Transverse colon (tissue), 4 donors: ENCODE results near the gene TMEM266.

Experiments
- CTCF ChIP-seq, 5 experiments: fragments of 200-600 bp in 3 of 5; fragments of 450-650 bp in 2 of 5; sonication (generic) in 3 of 5; IDR thresholded peaks; 1 replicate in 2 of 5; 2 replicates in 3 of 5; pipeline ENCODE4 v1.5.1; 2016 to 2017; ENCODE audit warnings: antibody characterized with exemption in 5 of 5, inconsistent platforms in 3 of 5, mild to moderate bottlenecking in 2 of 5, moderate library complexity in 1 of 5
- EP300 ChIP-seq: sonication (generic); formaldehyde crosslinking; IDR thresholded peaks from one replicate; pipeline ENCODE4 v1.6.1; 2017; ENCODE audit warnings: antibody characterized with exemption, low read depth
- POLR2AphosphoS5 ChIP-seq, 3 donors: sonication (generic); formaldehyde crosslinking; IDR thresholded peaks; one replicate each; pipeline ENCODE4 v1.6.1; 2016; ENCODE audit warnings: antibody characterized with exemption in 3 of 3

GRCh38 chr15:76149291-76149915, 89.6 kb downstream of the TMEM266 start:
- TF ChIP-seq POLR2AphosphoS5 (IDR thresholded peaks at IDR 0.05) (no peak), CTCF (IDR thresholded peaks at IDR 0.05) (no peak), EP300 (no peak)
